ENCODE measurements around the gene AHNAK2.
"Not testable (repeated sequence)": the region's sequence is repeated elsewhere in the genome, so short reads cannot be mapped to it uniquely, and the experiment has no call there.

AHNAK2 gene

GRCh38 chr14:104905579-104905933 lies 72.6 kb downstream of the AHNAK2 start:
- not testable (repeated sequence) for H2AK5ac ChIP-seq (ENCODE audit: low read depth, low read length); H3K36me3 ChIP-seq (replicated peaks in 1 of 2; ENCODE audit: control insufficient read depth in 2 of 2, insufficient read depth in 2 of 2, low read length in 2 of 2); H2BK12ac ChIP-seq (ENCODE audit: low read length); H3K4me1 ChIP-seq (ENCODE audit: control insufficient read depth in 2 of 2, insufficient read depth in 1 of 2, low read depth in 1 of 2, low read length in 2 of 2); H3K27ac ChIP-seq (replicated peaks; ENCODE audit: low read length); H3K4me3 ChIP-seq (ENCODE audit: low read length in 2 of 2); H2BK15ac ChIP-seq (ENCODE audit: low read length); H3K79me1 ChIP-seq (ENCODE audit: low read depth, low read length); H2BK5ac ChIP-seq (ENCODE audit: low read length); DNase-seq (ENCODE audit: low spot score); H3K4ac ChIP-seq (ENCODE audit: low read length); H3K23ac ChIP-seq (ENCODE audit: low read depth, low read length, poor library complexity); H4K8ac ChIP-seq (ENCODE audit: low read depth, low read length); H3K9ac ChIP-seq (ENCODE audit: low read depth, low read length, poor library complexity); H2AFZ ChIP-seq (ENCODE audit: low read length); H3K4me2 ChIP-seq (ENCODE audit: insufficient read depth, low read length, poor library complexity, severe bottlenecking); H2BK120ac ChIP-seq (ENCODE audit: low read depth, low read length); H3K18ac ChIP-seq (ENCODE audit: low read length); H3K14ac ChIP-seq (ENCODE audit: low read length); H4K91ac ChIP-seq (ENCODE audit: low read depth, low read length, poor library complexity)
- Histone ChIP-seq H3K9me3 (replicated peaks in 1 of 2; ENCODE audit: control insufficient read depth in 2 of 2, insufficient read depth in 1 of 2, low read depth in 1 of 2, low read length in 2 of 2) (peaks cover 2 to 14% of the 10 kb centered on the region in 2 donors), H3K27me3 (ENCODE audit: control insufficient read depth in 3 of 3, insufficient read depth in 3 of 3, low read depth in 1 of 3, low read length in 3 of 3) (peaks cover 0 to 48% (median 0%) of the 10 kb centered on the region in 3 experiments)
- WGBS, 2 donors (ENCODE audit: extremely low coverage in 2 of 2, insufficient read length in 2 of 2, insufficient replicate concordance in 1 of 2): no CpG with 5 or more reads among the region's 28 CpGs

GRCh38 chr14:104904650-104905578 lies 73.3 kb downstream of the AHNAK2 start:
- H3K4ac ChIP-seq (ENCODE audit: low read length); H3K14ac ChIP-seq (ENCODE audit: low read length); H3K4me1 ChIP-seq (ENCODE audit: control insufficient read depth in 2 of 2, insufficient read depth in 1 of 2, low read depth in 1 of 2, low read length in 2 of 2); H2BK120ac ChIP-seq (ENCODE audit: low read depth, low read length); DNase-seq (ENCODE audit: low spot score); H3K36me3 ChIP-seq (replicated peaks in 1 of 2; ENCODE audit: control insufficient read depth in 2 of 2, insufficient read depth in 2 of 2, low read length in 2 of 2); H3K23ac ChIP-seq (ENCODE audit: low read depth, low read length, poor library complexity); H2AK5ac ChIP-seq (ENCODE audit: low read depth, low read length); H3K4me2 ChIP-seq (ENCODE audit: insufficient read depth, low read length, poor library complexity, severe bottlenecking); H3K79me1 ChIP-seq (ENCODE audit: low read depth, low read length); H4K91ac ChIP-seq (ENCODE audit: low read depth, low read length, poor library complexity); H2BK5ac ChIP-seq (ENCODE audit: low read length); H3K9ac ChIP-seq (ENCODE audit: low read depth, low read length, poor library complexity); H2AFZ ChIP-seq (ENCODE audit: low read length); H4K8ac ChIP-seq (ENCODE audit: low read depth, low read length); H3K18ac ChIP-seq (ENCODE audit: low read length); H3K4me3 ChIP-seq (ENCODE audit: low read length in 2 of 2); H2BK12ac ChIP-seq (ENCODE audit: low read length); H2BK15ac ChIP-seq (ENCODE audit: low read length); H3K27ac ChIP-seq (replicated peaks; ENCODE audit: low read length): not testable (repeated sequence)
- WGBS, 2 donors (ENCODE audit: extremely low coverage in 2 of 2, insufficient read length in 2 of 2, insufficient replicate concordance in 1 of 2): no CpG with 5 or more reads among the region's 38 CpGs
- H3K27me3 ChIP-seq (ENCODE audit: control insufficient read depth in 3 of 3, insufficient read depth in 3 of 3, low read depth in 1 of 3, low read length in 3 of 3): peaks cover 0 to 54% (median 0%) of the 10 kb centered on the region in 3 experiments
- H3K9me3 ChIP-seq (replicated peaks in 1 of 2; ENCODE audit: control insufficient read depth in 2 of 2, insufficient read depth in 1 of 2, low read depth in 1 of 2, low read length in 2 of 2): peaks cover 2 to 14% of the 10 kb centered on the region in 2 donors

- Histone ChIP-seq H3K36me3 (replicated peaks in 1 of 2; ENCODE audit: control insufficient read depth in 2 of 2, insufficient read depth in 2 of 2, low read length in 2 of 2) (no peaks in the 10 kb centered on the region), H3K4me1 (ENCODE audit: control insufficient read depth in 2 of 2, insufficient read depth in 1 of 2, low read depth in 1 of 2, low read length in 2 of 2) (no peaks in the 10 kb centered on the region), H2AK5ac (ENCODE audit: low read depth, low read length) (no peak overlapping the region), H2BK15ac (ENCODE audit: low read length) (no peak overlapping the region), H3K18ac (ENCODE audit: low read length) (no peak overlapping the region), H3K14ac (ENCODE audit: low read length) (no peak overlapping the region), H4K91ac (ENCODE audit: low read depth, low read length, poor library complexity) (no peak overlapping the region), H3K4me3 (ENCODE audit: low read length in 2 of 2) (no peak overlapping the region), H3K23ac (ENCODE audit: low read depth, low read length, poor library complexity) (no peak overlapping the region), H2AFZ (ENCODE audit: low read length) (no peak overlapping the region), H3K4me2 (ENCODE audit: insufficient read depth, low read length, poor library complexity, severe bottlenecking) (no peak overlapping the region), H3K27me3 (ENCODE audit: control insufficient read depth in 3 of 3, insufficient read depth in 3 of 3, low read depth in 1 of 3, low read length in 3 of 3) (peaks cover 0 to 60% (median 0%) of the 10 kb centered on the region in 3 experiments), H3K4ac (ENCODE audit: low read length) (no peak overlapping the region), H3K9ac (ENCODE audit: low read depth, low read length, poor library complexity) (no peak overlapping the region), H2BK120ac (ENCODE audit: low read depth, low read length) (no peak overlapping the region), H4K8ac (ENCODE audit: low read depth, low read length) (no peak overlapping the region), H2BK5ac (ENCODE audit: low read length) (no peak overlapping the region), H3K9me3 (replicated peaks in 1 of 2; ENCODE audit: control insufficient read depth in 2 of 2, insufficient read depth in 1 of 2, low read depth in 1 of 2, low read length in 2 of 2) (peaks cover 2 to 14% of the 10 kb centered on the region in 2 donors), H3K27ac (replicated peaks; ENCODE audit: low read length) (no peak overlapping the region), H2BK12ac (ENCODE audit: low read length) (no peak overlapping the region), H3K79me1 (ENCODE audit: low read depth, low read length) (no peaks in the 10 kb centered on the region)
- WGBS, 2 donors (ENCODE audit: extremely low coverage in 2 of 2, insufficient read length in 2 of 2, insufficient replicate concordance in 1 of 2): no CpG with 5 or more reads among the region's 7 CpGs
- no peak for DNase-seq (ENCODE audit: low spot score)
These were observed 74.2 kb downstream of the AHNAK2 start for GRCh38 chr14:104903990-104904389.

GRCh38 chr14:104900639-104901512 lies 77.3 kb downstream of the AHNAK2 start:
- H4K8ac ChIP-seq (ENCODE audit: low read depth, low read length): no peak overlapping the region
- no peak overlapping the region for H3K14ac ChIP-seq (ENCODE audit: low read length)
- no peak overlapping the region for H3K4me3 ChIP-seq (ENCODE audit: low read length in 2 of 2)
- no peak overlapping the region for H3K4me2 ChIP-seq (ENCODE audit: insufficient read depth, low read length, poor library complexity, severe bottlenecking)
- no peak overlapping the region for H2AK5ac ChIP-seq (ENCODE audit: low read depth, low read length)
- H3K4me1 ChIP-seq (ENCODE audit: control insufficient read depth in 2 of 2, insufficient read depth in 1 of 2, low read depth in 1 of 2, low read length in 2 of 2): no peaks in the 10 kb centered on the region
- no peak overlapping the region for H2BK12ac ChIP-seq (ENCODE audit: low read length)
- no peak overlapping the region for H3K9ac ChIP-seq (ENCODE audit: low read depth, low read length, poor library complexity)
- no peak for DNase-seq (ENCODE audit: low spot score)
- WGBS, 2 donors (ENCODE audit: extremely low coverage in 2 of 2, insufficient read length in 2 of 2, insufficient replicate concordance in 1 of 2): no CpG with 5 or more reads among the region's 12 CpGs
- no peak overlapping the region for H3K18ac ChIP-seq (ENCODE audit: low read length)
- H3K23ac ChIP-seq (ENCODE audit: low read depth, low read length, poor library complexity): no peak overlapping the region
- no peak overlapping the region for H2BK5ac ChIP-seq (ENCODE audit: low read length)
- no peaks in the 10 kb centered on the region for H3K79me1 ChIP-seq (ENCODE audit: low read depth, low read length)
- no peak overlapping the region for H3K27ac ChIP-seq (replicated peaks; ENCODE audit: low read length)
- H3K4ac ChIP-seq (ENCODE audit: low read length): no peak overlapping the region
- peaks cover 0 to 47% (median 0%) of the 10 kb centered on the region in 3 experiments for H3K27me3 ChIP-seq (ENCODE audit: control insufficient read depth in 3 of 3, insufficient read depth in 3 of 3, low read depth in 1 of 3, low read length in 3 of 3)
- H2BK120ac ChIP-seq (ENCODE audit: low read depth, low read length): no peak overlapping the region
- no peak overlapping the region for H4K91ac ChIP-seq (ENCODE audit: low read depth, low read length, poor library complexity)
- H3K36me3 ChIP-seq (replicated peaks in 1 of 2; ENCODE audit: control insufficient read depth in 2 of 2, insufficient read depth in 2 of 2, low read length in 2 of 2): no peaks in the 10 kb centered on the region
- peaks cover 2 to 5% of the 10 kb centered on the region in 2 donors for H3K9me3 ChIP-seq (replicated peaks in 1 of 2; ENCODE audit: control insufficient read depth in 2 of 2, insufficient read depth in 1 of 2, low read depth in 1 of 2, low read length in 2 of 2)
- no peak overlapping the region for H2BK15ac ChIP-seq (ENCODE audit: low read length)
- no peak overlapping the region for H2AFZ ChIP-seq (ENCODE audit: low read length)

Measured in neuronal stem cell (in vitro differentiated cells).